ENCODE measurements around the gene DMWD.

The DMWD gene

GRCh38 chr19:45782820-45783785 is 9.5 kb downstream of the DMWD start:
- no peak overlapping the region for H2BK15ac ChIP-seq (ENCODE audit: low read length)

DNA sequence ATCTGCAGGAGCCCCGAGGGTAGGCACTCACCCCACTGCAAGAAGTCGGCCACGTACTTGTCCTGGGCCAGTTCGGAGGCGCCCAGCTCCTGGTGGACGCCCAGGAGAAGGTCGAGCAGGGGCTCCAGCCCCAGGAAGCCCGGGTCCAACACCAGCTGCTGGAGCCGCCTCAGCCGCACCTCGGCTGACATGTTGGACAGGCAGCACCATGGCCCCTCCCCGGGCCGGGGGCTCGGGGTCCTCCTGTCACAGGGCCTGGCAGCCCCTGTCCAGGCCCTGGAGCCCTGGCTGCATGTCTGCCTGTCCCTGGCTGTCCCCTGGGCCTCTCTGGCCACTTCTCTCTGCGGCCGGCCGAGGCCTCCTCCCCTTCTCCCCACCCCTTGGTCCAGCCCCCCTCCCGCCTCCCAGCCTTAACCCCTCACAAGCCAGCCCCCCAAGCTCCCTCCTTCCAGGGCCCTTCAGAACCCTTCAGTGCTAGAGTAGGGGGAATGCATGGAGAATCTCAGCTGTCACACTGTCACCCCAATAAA is 10.4 kb downstream of the DMWD start, which contains the start of gene DMPK:
Gene DMPK, minus strand, starts transcription at position 329 of the 530 bp plus-strand sequence. Its CDS starts 138 bp downstream, at position 191.
- peaks cover 36 to 69% of the 10 kb centered on the region in 2 donors for H3K36me3 ChIP-seq (replicated peaks in 1 of 2; ENCODE audit: control insufficient read depth in 2 of 2, insufficient read depth in 2 of 2, low read length in 2 of 2)
- peak within 1 kb of the TSS; percentile 24 for H3K4me2 ChIP-seq (ENCODE audit: insufficient read depth, low read length, poor library complexity, severe bottlenecking)
- H2BK12ac ChIP-seq (ENCODE audit: low read length): no peak within 1 kb of the TSS
- DNase-seq (ENCODE audit: low spot score): no peak
- no peak within 1 kb of the TSS for H3K23ac ChIP-seq (ENCODE audit: low read depth, low read length, poor library complexity)
- H3K9ac ChIP-seq (ENCODE audit: low read depth, low read length, poor library complexity): peak within 1 kb of the TSS; percentile 3
- WGBS, 2 donors (ENCODE audit: extremely low coverage in 2 of 2, insufficient read length in 2 of 2, insufficient replicate concordance in 1 of 2): no CpG with 5 or more reads among the region's 18 CpGs
- H2BK120ac ChIP-seq (ENCODE audit: low read depth, low read length): peak within 1 kb of the TSS; percentile 51
- H3K27me3 ChIP-seq (ENCODE audit: control insufficient read depth in 3 of 3, insufficient read depth in 3 of 3, low read depth in 1 of 3, low read length in 3 of 3): peaks cover 0 to 6% (median 0%) of the 10 kb centered on the region in 3 experiments
- H3K9me3 ChIP-seq (replicated peaks in 1 of 2; ENCODE audit: control insufficient read depth in 2 of 2, insufficient read depth in 1 of 2, low read depth in 1 of 2, low read length in 2 of 2): no peaks in the 10 kb centered on the region
- no peak within 1 kb of the TSS for H4K8ac ChIP-seq (ENCODE audit: low read depth, low read length)
- no peak within 1 kb of the TSS for H4K91ac ChIP-seq (ENCODE audit: low read depth, low read length, poor library complexity)
- H3K18ac ChIP-seq (ENCODE audit: low read length): peak within 1 kb of the TSS; percentile 85
- H2BK15ac ChIP-seq (ENCODE audit: low read length): no peak within 1 kb of the TSS
- H3K14ac ChIP-seq (ENCODE audit: low read length): peak within 1 kb of the TSS; percentile 47
- no peak within 1 kb of the TSS for H3K27ac ChIP-seq (replicated peaks; ENCODE audit: low read length)
- H3K4ac ChIP-seq (ENCODE audit: low read length): no peak within 1 kb of the TSS
- H2BK5ac ChIP-seq (ENCODE audit: low read length): peak within 1 kb of the TSS; percentile 57
- no peak within 1 kb of the TSS for H2AFZ ChIP-seq (ENCODE audit: low read length)
- H2AK5ac ChIP-seq (ENCODE audit: low read depth, low read length): peak within 1 kb of the TSS; percentile 88
- H3K4me3 ChIP-seq (ENCODE audit: low read length in 2 of 2): no peak within 1 kb of the TSS
- H3K4me1 ChIP-seq (ENCODE audit: control insufficient read depth in 2 of 2, insufficient read depth in 1 of 2, low read depth in 1 of 2, low read length in 2 of 2): peaks cover 19 to 24% of the 10 kb centered on the region in 2 donors
- H3K79me1 ChIP-seq (ENCODE audit: low read depth, low read length): peaks cover 6% of the 10 kb centered on the region

More at GRCh38 chr19:45782820-45783785, 9.5 kb downstream of the DMWD start:
- Histone ChIP-seq H3K23ac (ENCODE audit: low read depth, low read length, poor library complexity) (no peak overlapping the region), H2BK12ac (ENCODE audit: low read length) (no peak overlapping the region), H2AFZ (ENCODE audit: low read length) (no peak overlapping the region), H2BK5ac (ENCODE audit: low read length) (peak overlapping the region; percentile 57), H3K4me1 (ENCODE audit: control insufficient read depth in 2 of 2, insufficient read depth in 1 of 2, low read depth in 1 of 2, low read length in 2 of 2) (peaks cover 19 to 24% of the 10 kb centered on the region in 2 donors), H3K4me3 (ENCODE audit: low read length in 2 of 2) (no peak overlapping the region), H3K27me3 (ENCODE audit: control insufficient read depth in 3 of 3, insufficient read depth in 3 of 3, low read depth in 1 of 3, low read length in 3 of 3) (peaks cover 0 to 6% (median 0%) of the 10 kb centered on the region in 3 experiments), H2BK120ac (ENCODE audit: low read depth, low read length) (peak overlapping the region; percentile 51), H3K4ac (ENCODE audit: low read length) (no peak overlapping the region), H4K8ac (ENCODE audit: low read depth, low read length) (no peak overlapping the region), H3K14ac (ENCODE audit: low read length) (peak overlapping the region; percentile 47), H3K79me1 (ENCODE audit: low read depth, low read length) (peaks cover 6% of the 10 kb centered on the region), H3K9ac (ENCODE audit: low read depth, low read length, poor library complexity) (no peak overlapping the region), H3K18ac (ENCODE audit: low read length) (peak overlapping the region; percentile 7), H2AK5ac (ENCODE audit: low read depth, low read length) (peak overlapping the region; percentile 83), H3K4me2 (ENCODE audit: insufficient read depth, low read length, poor library complexity, severe bottlenecking) (no peak overlapping the region), H4K91ac (ENCODE audit: low read depth, low read length, poor library complexity) (no peak overlapping the region), H3K27ac (replicated peaks; ENCODE audit: low read length) (no peak overlapping the region), H3K36me3 (replicated peaks in 1 of 2; ENCODE audit: control insufficient read depth in 2 of 2, insufficient read depth in 2 of 2, low read length in 2 of 2) (peaks cover 32 to 67% of the 10 kb centered on the region in 2 donors), H3K9me3 (replicated peaks in 1 of 2; ENCODE audit: control insufficient read depth in 2 of 2, insufficient read depth in 1 of 2, low read depth in 1 of 2, low read length in 2 of 2) (no peaks in the 10 kb centered on the region)
- no CpG with 5 or more reads among the region's 26 CpGs for WGBS, 2 donors (ENCODE audit: extremely low coverage in 2 of 2, insufficient read length in 2 of 2, insufficient replicate concordance in 1 of 2)
- DNase-seq (ENCODE audit: low spot score): no peak

- Histone ChIP-seq H3K27me3 (ENCODE audit: control insufficient read depth in 3 of 3, insufficient read depth in 3 of 3, low read depth in 1 of 3, low read length in 3 of 3) (peaks cover 0 to 6% (median 0%) of the 10 kb centered on the region in 3 experiments), H2AK5ac (ENCODE audit: low read depth, low read length) (peak overlapping the region; percentile 88), H2BK15ac (ENCODE audit: low read length) (no peak overlapping the region), H2BK12ac (ENCODE audit: low read length) (no peak overlapping the region), H3K36me3 (replicated peaks in 1 of 2; ENCODE audit: control insufficient read depth in 2 of 2, insufficient read depth in 2 of 2, low read length in 2 of 2) (peaks cover 37 to 69% of the 10 kb centered on the region in 2 donors), H3K4me3 (ENCODE audit: low read length in 2 of 2) (no peak overlapping the region), H3K4me2 (ENCODE audit: insufficient read depth, low read length, poor library complexity, severe bottlenecking) (no peak overlapping the region), H3K79me1 (ENCODE audit: low read depth, low read length) (peaks cover 6% of the 10 kb centered on the region), H3K18ac (ENCODE audit: low read length) (peak overlapping the region; percentile 85), H3K4me1 (ENCODE audit: control insufficient read depth in 2 of 2, insufficient read depth in 1 of 2, low read depth in 1 of 2, low read length in 2 of 2) (peaks cover 19 to 24% of the 10 kb centered on the region in 2 donors), H4K8ac (ENCODE audit: low read depth, low read length) (no peak overlapping the region), H3K27ac (replicated peaks; ENCODE audit: low read length) (no peak overlapping the region), H2BK5ac (ENCODE audit: low read length) (no peak overlapping the region), H2BK120ac (ENCODE audit: low read depth, low read length) (no peak overlapping the region), H4K91ac (ENCODE audit: low read depth, low read length, poor library complexity) (no peak overlapping the region), H3K9ac (ENCODE audit: low read depth, low read length, poor library complexity) (no peak overlapping the region), H3K9me3 (replicated peaks in 1 of 2; ENCODE audit: control insufficient read depth in 2 of 2, insufficient read depth in 1 of 2, low read depth in 1 of 2, low read length in 2 of 2) (no peaks in the 10 kb centered on the region), H3K14ac (ENCODE audit: low read length) (no peak overlapping the region), H2AFZ (ENCODE audit: low read length) (no peak overlapping the region), H3K23ac (ENCODE audit: low read depth, low read length, poor library complexity) (no peak overlapping the region), H3K4ac (ENCODE audit: low read length) (no peak overlapping the region)
- no peak for DNase-seq (ENCODE audit: low spot score)
- WGBS, 2 donors (ENCODE audit: extremely low coverage in 2 of 2, insufficient read length in 2 of 2, insufficient replicate concordance in 1 of 2): no CpG with 5 or more reads among the region's 17 CpGs
Observed at GRCh38 chr19:45781214-45782161, 11.2 kb downstream of the DMWD start.

Measured in neuronal stem cell (in vitro differentiated cells).